ENCODE measurements around the gene MCTP1.

- TF ChIP-seq GATA2 (IDR thresholded peaks at IDR 0.05; ENCODE audit: low read depth, low read length) (no peak), GATA3 (IDR thresholded peaks at IDR 0.05; ENCODE audit: low read depth, low read length) (no peak)
These were observed 393.3 kb downstream of the MCTP1 start for GRCh38 chr5:94891565-94891964.
